Stimulated activated naive B cell treated with anti-CD40 and anti-IgM and Interleukin-4, amounts not matched to agents 10 μg/mL and 1 μg/mL and 100 μg/mL, for 72 hours (primary cell): ENCODE results near the gene KDELR1.

ENCODE experiments used
- ATAC-seq, 2 donors: fragments of 150-1000 bp; cut with Tn5 transposase; replicated peaks; 2 replicates each; pipeline ENCODE4 v1.10.0; 2021; ENCODE audit warnings: moderate library complexity in 1 of 2
- DNase-seq: peaks from one replicate; pipeline ENCODE4 v3.0.0; 2021
- H3K27ac Mint-ChIP-seq: one replicate; pipeline ENCODE4 v1.8.0; 2022; ENCODE audit warnings: mild to moderate bottlenecking, mixed read lengths
- H3K27me3 Mint-ChIP-seq, 2 donors: one replicate each; pipeline ENCODE4 v1.8.0; 2022; ENCODE audit warnings: mixed read lengths in 2 of 2
- H3K36me3 Mint-ChIP-seq, 2 donors: one replicate each; pipeline ENCODE4 v1.8.0; 2022; ENCODE audit warnings: mixed read lengths in 2 of 2, mild to moderate bottlenecking in 1 of 2
- H3K4me1 Mint-ChIP-seq, 2 donors: one replicate each; pipeline ENCODE4 v1.8.0; 2022; ENCODE audit warnings: mixed read lengths in 2 of 2, mild to moderate bottlenecking in 1 of 2
- H3K4me3 Mint-ChIP-seq, 2 donors: one replicate each; pipeline ENCODE4 v1.8.0; 2022; ENCODE audit warnings: mild to moderate bottlenecking in 2 of 2, mixed read lengths in 2 of 2, moderate library complexity in 1 of 2
- H3K9me3 Mint-ChIP-seq, 2 donors: one replicate each; pipeline ENCODE4 v1.8.0; 2022; ENCODE audit warnings: mixed read lengths in 2 of 2, mild to moderate bottlenecking in 1 of 2

Gene KDELR1

DNA sequence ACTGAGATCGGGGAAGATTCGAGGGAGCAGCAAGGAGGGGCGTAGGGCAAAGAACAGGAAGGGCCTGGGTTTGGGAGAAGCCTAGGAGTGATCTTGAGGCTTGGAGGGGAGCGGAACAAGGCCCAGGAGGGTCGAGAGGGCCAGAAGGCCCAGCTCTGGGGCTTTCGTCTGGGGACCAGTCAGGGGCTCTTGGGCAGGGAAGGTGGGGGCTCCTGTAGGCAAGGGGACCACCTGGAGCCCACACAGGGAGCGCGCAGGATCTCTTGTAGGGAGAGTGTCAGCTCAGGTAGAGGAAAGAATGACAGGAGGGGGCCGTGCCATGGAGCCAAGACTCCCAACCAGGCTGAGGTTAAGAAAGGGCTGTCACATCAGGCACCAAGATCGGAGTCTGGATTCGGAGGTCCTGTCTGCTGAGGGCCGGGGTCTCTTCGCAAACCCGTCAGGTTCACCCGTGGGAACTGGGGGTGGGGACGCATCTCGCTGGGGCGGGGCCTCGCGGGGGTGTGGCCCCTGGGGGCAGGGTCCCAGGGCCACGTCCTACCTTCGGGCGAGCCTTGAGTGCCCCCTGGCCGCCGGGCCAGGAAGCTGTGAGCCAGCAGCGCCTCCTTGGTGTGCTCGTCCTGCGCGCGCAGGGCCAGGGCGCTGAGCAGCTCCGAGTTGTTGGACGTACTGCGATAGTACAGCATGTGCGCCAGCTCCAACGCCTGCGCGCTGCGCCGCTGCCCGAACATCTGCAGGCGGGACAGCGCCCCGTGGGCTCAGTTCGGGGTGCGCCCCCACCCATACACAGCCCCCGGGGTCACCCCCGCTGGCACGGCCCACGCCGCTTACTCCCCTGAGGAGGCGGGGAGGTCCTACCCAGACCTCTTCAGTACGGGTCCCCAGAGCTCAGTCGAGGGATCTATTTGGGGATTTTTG lies 57.6 kb downstream of the KDELR1 start:
- peaks cover 42 to 59% of the 10 kb centered on the region in 2 donors for H3K4me1 Mint-ChIP-seq
- no peaks in the 10 kb centered on the region for H3K27me3 Mint-ChIP-seq
- peak overlapping the region; percentile 95 for H3K27ac Mint-ChIP-seq

GRCh38 chr19:48332662-48333466 lies 58.5 kb downstream of the KDELR1 start:
- H3K4me3 Mint-ChIP-seq, result peak overlapping the region; percentile 91 to 92
- peaks cover 21 to 31% of the 10 kb centered on the region in 2 donors for H3K36me3 Mint-ChIP-seq
- peaks cover 44 to 65% of the 10 kb centered on the region in 2 donors for H3K4me1 Mint-ChIP-seq
- no peaks in the 10 kb centered on the region for H3K9me3 Mint-ChIP-seq
- H3K27me3 Mint-ChIP-seq, result no peaks in the 10 kb centered on the region
- ATAC-seq, result peak; percentile 73 to 75
- H3K27ac Mint-ChIP-seq, result peak overlapping the region; percentile 95
- peak; percentile 93 for DNase-seq

More for the DNA sequence above, 57.6 kb downstream of the KDELR1 start:
- ATAC-seq (peak; percentile 77 to 78), DNase-seq (peak; percentile 91)
- no peaks in the 10 kb centered on the region for H3K9me3 Mint-ChIP-seq
- peak overlapping the region; percentile 91 to 92 for H3K4me3 Mint-ChIP-seq
- peaks cover 20 to 26% of the 10 kb centered on the region in 2 donors for H3K36me3 Mint-ChIP-seq
